ENCODE data around the gene SLC35C1.

SLC35C1 gene

GRCh38 chr11:45804761-45805304 is at the start of gene SLC35C1:
Gene SLC35C1, plus strand, starts transcription at chr11:45805149. Its CDS starts 653 bp downstream, at chr11:45805802.
- DNase-seq (ENCODE audit: insufficient read length, low spot score) = peak; percentile 96
- no peak for FAIRE-seq
- TF ChIP-seq POLR2A (IDR thresholded peaks at IDR 0.05; ENCODE audit: low read depth, low read length) = peak; percentile 59; the same call in 1 of the 2 replicates

GRCh38 chr11:45755281-45755859 is 49.6 kb upstream of the SLC35C1 start:
- no peak for FAIRE-seq
- TF ChIP-seq POLR2A (IDR thresholded peaks at IDR 0.05; ENCODE audit: low read depth, low read length) = no peak
- no peak for DNase-seq (ENCODE audit: insufficient read length, low spot score)

GRCh38 chr11:45756384-45757010 is 48.5 kb upstream of the SLC35C1 start:
- no peak for FAIRE-seq
- DNase-seq (ENCODE audit: insufficient read length, low spot score) = no peak
- no peak for TF ChIP-seq POLR2A (IDR thresholded peaks at IDR 0.05; ENCODE audit: low read depth, low read length)

GRCh38 chr11:45757672-45758071 is 47.3 kb upstream of the SLC35C1 start:
- FAIRE-seq (no peak), DNase-seq (ENCODE audit: insufficient read length, low spot score) (no peak)
- no peak for TF ChIP-seq POLR2A (IDR thresholded peaks at IDR 0.05; ENCODE audit: low read depth, low read length)

- no peak for TF ChIP-seq POLR2A (IDR thresholded peaks at IDR 0.05; ENCODE audit: low read depth, low read length)
- DNase-seq (ENCODE audit: insufficient read length, low spot score) (no peak), FAIRE-seq (no peak)
Observed at GRCh38 chr11:45761659-45762058, 43.3 kb upstream of the SLC35C1 start.

GRCh38 chr11:45765107-45765668 is 39.8 kb upstream of the SLC35C1 start:
- no peak for TF ChIP-seq POLR2A (IDR thresholded peaks at IDR 0.05; ENCODE audit: low read depth, low read length)
- DNase-seq (ENCODE audit: insufficient read length, low spot score) (no peak), FAIRE-seq (no peak)

GRCh38 chr11:45765836-45766235 is 39.1 kb upstream of the SLC35C1 start:
- FAIRE-seq = no peak
- DNase-seq (ENCODE audit: insufficient read length, low spot score) = no peak
- TF ChIP-seq POLR2A (IDR thresholded peaks at IDR 0.05; ENCODE audit: low read depth, low read length) = no peak

- DNase-seq (ENCODE audit: insufficient read length, low spot score) (no peak), FAIRE-seq (no peak)
- no peak for TF ChIP-seq POLR2A (IDR thresholded peaks at IDR 0.05; ENCODE audit: low read depth, low read length)
Observed at GRCh38 chr11:45766469-45766868, 38.5 kb upstream of the SLC35C1 start.

GRCh38 chr11:45768486-45768885 is 36.5 kb upstream of the SLC35C1 start:
- no peak for TF ChIP-seq POLR2A (IDR thresholded peaks at IDR 0.05; ENCODE audit: low read depth, low read length)
- FAIRE-seq (no peak), DNase-seq (ENCODE audit: insufficient read length, low spot score) (no peak)

GRCh38 chr11:45769960-45770359 is 35.0 kb upstream of the SLC35C1 start:
- DNase-seq (ENCODE audit: insufficient read length, low spot score) = no peak
- no peak for FAIRE-seq
- TF ChIP-seq POLR2A (IDR thresholded peaks at IDR 0.05; ENCODE audit: low read depth, low read length) = no peak

- FAIRE-seq (no peak), DNase-seq (ENCODE audit: insufficient read length, low spot score) (peak; percentile 66)
- no peak for TF ChIP-seq POLR2A (IDR thresholded peaks at IDR 0.05; ENCODE audit: low read depth, low read length)
Observed at GRCh38 chr11:45771193-45771565, 33.8 kb upstream of the SLC35C1 start.

GRCh38 chr11:45771566-45772448 is 33.1 kb upstream of the SLC35C1 start:
- FAIRE-seq = no peak
- DNase-seq (ENCODE audit: insufficient read length, low spot score) = peak; percentile 97
- no peak for TF ChIP-seq POLR2A (IDR thresholded peaks at IDR 0.05; ENCODE audit: low read depth, low read length)

- no peak for TF ChIP-seq POLR2A (IDR thresholded peaks at IDR 0.05; ENCODE audit: low read depth, low read length)
Observed at GRCh38 chr11:45772449-45772774, 32.5 kb upstream of the SLC35C1 start.

More at GRCh38 chr11:45772449-45772774, 32.5 kb upstream of the SLC35C1 start:
- FAIRE-seq (no peak), DNase-seq (ENCODE audit: insufficient read length, low spot score) (no peak)

Data from H54 (cell line).